DOHH2 (cell line): ENCODE data around the gene FZR1.

Experiments
- CTCF ChIP-seq: fragments of 200-600 bp; sonication (generic); IDR thresholded peaks from one replicate; pipeline ENCODE4 v1.5.1; 2014; ENCODE audit warnings: antibody characterized with exemption, mild to moderate bottlenecking, low read depth, low read length; ENCODE audit not compliant: poor library complexity, severe bottlenecking
- EZH2phosphoT487 ChIP-seq: fragments of 200-600 bp; sonication (generic); IDR thresholded peaks from 2 replicates; pipeline ENCODE4 v1.6.1; 2017; ENCODE audit warnings: borderline replicate concordance, mild to moderate bottlenecking, antibody characterized with exemption, low read length, moderate library complexity, mixed read lengths

- TF ChIP-seq CTCF (no peak), EZH2phosphoT487 (no peak)
Measured at GRCh38 chr19:3457528-3458228, 48.4 kb upstream of the FZR1 start.
